Fibroblast of skin of back (primary cell): Measurements from ENCODE around the gene NOP53.
"Not testable (repeated sequence)": the region's sequence is repeated elsewhere in the genome, so short reads cannot be mapped to it uniquely, and the experiment has no call there.

Experiments
- DNase-seq: peaks from one replicate; pipeline ENCODE4 v3.0.0-alpha.2; 2013

NOP53 gene

DNA sequence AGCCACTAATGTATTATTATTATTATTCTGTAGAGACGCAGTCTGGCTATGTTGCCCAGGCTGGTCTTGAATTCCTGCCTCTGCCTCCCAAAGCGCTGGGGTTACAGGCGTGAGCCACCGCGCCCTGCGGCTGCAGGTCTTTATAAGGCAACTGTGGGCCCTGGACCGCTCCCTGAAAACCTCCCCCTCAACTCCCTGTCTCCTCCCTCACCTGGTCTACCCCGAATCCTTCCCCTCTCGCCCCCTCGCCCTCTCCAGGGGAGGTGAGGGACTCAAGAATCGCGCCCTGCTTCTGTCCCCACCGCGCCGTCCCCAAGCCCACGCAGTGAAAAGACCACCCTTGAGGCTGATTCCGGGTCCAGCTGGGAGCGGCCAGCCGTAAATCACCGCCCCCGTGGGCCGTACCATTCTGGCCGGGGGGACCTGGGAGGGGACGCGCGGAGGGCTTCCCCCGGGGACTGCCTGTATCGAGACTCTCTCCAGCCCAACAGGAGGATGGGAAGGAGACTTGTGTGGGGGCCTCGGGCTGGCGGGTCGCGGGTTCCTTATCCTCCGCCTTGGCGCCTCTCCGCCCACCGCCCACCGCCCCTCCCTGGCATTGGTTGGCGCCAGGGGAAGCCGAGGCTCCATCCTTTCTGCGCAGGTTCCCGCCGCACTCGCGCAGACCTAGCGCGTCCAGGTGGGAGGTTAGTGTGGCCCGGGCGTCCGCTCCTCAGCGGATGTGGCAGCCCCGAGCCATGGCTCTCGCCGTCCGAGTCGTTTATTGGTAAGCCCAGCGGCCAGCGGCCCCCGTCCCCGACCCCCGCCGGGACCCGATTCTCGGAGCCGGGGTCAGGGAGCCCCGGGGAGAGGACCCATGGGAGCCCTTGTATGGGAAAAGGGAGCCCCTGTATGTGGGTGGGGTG lies 33.0 kb downstream of the NOP53 start, which contains the start of gene SELENOW:
Gene SELENOW, plus strand, starts transcription at position 655 of the 905 bp plus-strand sequence. Its CDS starts 83 bp downstream, at position 738.
- peak; percentile 77 for DNase-seq

DNA sequence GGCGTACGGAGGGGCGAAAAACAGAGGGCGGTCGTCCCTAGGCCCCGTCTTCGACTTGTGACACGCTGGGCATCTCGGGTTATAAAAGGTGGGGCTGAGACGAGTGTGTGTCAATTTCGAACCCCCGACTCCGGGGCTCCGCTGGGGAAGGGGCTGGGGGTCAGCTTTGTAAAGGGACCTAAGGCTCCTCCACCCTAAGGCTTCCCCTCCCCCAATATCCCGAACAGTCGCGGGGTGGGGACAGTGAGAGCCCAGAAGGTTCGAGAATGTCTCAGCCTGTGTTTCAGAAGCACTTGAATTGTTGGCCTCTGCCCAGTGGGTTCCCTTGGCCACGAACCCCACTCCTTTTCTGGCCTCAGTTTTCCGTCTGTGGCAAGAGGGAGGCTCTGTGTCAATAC lies 33.6 kb downstream of the NOP53 start:
- no peak for DNase-seq

DNA sequence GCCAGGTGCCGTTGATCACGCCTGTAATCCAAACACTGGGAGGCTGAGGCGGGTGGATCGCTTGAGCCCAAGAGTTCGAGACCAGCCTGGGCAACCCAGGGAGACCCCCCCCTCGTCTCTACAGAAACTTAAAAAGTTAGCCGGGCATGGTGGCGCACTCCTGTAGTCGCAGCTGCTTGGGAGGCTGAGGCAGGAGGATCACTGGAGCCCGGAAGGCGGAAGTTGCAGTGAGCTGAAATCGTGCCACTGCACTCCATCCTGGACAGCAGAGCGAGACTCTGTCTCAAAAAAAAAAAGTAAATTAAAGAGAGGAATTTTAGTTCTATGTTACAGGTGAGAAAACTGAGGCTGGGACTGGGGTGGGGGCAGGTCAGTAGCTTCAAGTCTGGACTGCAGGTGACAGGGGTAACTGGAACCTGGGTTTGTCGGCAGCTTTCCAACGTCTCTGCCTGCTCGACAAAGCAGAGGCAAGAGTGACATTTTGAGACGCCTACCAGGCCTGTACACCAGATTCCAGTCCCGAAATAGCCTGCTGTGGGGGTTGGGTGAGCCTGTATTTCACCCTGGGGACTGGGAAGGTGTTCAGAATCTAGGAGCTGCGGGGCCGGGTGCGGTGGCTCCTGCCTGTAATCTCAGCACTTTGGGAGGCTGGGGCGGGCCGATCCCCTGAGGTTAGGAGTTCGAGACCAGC lies 34.3 kb downstream of the NOP53 start:
- peak; percentile 36 for DNase-seq

DNA sequence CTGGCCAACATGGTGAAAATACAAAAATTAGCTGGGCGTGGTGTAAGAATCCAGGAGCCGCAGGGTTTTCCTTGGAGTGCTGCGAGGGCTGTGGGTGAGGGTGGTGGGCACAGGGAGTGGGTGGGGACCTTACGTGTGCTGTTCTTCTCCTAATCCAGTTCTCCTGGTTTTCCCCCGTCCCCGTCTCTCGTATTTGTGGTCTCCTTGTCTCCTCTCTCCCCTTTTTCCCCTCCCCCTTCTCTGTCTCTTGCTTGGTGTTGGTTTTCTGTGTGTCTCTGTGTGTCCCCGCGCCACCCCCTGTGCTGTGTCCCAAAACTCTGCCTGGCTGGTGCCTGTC lies 34.8 kb downstream of the NOP53 start:
- DNase-seq: no peak

DNA sequence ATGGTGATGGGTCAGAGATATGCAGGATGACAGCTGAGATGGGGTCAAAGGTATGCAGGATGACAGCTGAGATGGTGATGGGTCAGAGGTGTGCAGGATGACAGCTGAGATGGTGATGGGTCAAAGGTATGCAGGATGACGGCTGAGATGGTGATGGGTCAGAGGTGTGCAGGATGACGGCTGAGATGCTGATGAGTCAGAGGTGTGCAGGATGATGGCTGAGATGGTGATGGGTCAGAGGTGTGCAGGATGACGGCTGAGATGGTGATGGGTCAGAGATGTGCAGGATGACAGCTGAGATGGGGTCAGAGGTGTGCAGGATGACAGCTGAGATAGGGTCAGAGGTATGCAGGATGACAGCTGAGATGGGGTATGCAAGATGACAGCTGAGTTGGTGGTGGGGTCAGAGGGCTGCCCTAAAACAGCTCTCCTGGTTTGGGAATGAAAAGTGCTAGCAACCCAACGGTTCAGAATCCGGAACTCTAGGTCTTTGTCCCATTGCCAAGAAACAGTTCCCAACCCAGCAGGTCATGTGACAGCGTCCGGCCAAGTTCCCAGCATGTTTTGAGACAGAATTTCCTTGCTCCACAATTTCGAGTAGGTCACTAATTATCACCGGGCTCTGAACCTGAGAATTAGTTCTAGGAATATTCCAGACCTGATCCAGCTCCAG lies 36.4 kb downstream of the NOP53 start:
- no peak for DNase-seq

DNA sequence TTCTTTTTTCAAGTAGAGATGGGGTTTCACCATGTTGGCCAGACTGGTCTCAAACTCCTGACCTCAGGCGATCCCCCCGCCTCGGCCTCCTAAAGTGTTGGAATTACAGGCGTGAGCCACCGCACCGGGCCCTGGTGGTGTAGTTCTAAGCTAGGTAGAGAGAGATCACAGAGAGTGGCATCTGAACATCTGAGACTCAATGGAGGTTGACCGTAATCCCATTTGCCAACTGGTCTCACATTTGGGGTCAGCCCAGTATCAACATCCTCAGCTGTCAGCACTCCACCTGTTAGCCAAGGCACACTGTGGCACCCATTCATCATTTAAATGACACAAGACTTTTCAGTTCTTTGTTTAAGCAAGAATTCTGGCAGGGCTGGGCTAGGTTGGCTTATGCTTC lies 41.2 kb downstream of the NOP53 start:
- no peak for DNase-seq

DNA sequence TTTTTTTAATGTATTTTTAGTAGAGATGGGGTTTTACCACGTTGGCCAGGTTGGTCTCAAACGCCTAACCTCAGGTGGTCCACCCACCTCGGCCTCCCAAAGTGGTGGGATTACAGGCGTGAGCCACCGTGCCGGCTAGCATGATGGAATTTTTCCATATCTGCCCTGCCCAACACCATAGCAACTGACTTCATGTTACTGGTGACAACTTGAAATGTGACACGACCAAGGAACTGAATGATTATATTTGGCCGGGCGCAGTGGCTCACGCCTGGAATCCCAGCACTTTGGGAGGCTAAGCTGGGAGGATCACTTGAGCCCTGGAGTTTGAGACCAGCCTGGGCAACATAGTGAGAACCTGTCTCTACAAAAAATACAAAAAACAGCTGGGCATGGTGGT lies 42.0 kb downstream of the NOP53 start:
- DNase-seq: not testable (repeated sequence)

DNA sequence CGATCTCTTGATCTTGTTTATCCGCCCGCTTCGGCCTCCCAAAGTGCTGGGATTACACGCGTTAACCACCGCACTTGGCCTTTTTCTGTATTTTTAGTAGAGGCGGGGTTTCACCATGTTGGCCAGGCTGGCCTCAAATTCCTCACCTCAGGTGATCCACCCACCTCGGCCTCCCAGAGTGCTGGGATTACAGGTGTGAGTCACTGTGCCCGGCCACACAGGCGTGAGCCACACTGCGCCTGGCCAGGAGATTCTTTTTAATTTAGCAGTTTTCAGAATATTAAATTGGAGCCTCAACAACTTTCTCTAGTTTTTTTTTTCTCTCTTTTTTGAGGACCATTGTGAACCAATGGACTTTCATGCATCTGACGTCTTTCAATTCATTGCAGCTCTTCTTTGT lies 44.5 kb downstream of the NOP53 start:
- not testable (repeated sequence) for DNase-seq

DNA sequence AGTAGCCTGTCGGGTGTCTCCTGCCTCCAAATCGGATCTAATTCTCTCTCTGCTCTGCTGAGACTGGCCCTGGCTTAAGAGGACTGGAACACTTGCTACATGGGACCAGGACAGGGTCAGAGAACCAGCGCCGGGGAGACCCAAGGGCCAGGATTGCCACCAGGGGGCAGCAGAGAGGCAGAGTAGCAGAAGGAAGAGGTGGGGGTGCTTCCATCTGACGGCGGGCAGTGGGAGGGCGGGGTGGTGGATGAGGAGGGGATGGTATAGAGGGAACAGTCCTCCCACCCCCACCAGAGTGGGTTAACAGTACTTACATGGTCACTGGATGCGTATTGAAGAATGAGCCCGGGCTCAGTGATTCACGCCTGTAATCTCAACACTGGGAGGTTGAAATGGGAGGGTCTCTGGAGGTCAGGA lies 45.1 kb downstream of the NOP53 start:
- DNase-seq: peak; percentile 65

DNA sequence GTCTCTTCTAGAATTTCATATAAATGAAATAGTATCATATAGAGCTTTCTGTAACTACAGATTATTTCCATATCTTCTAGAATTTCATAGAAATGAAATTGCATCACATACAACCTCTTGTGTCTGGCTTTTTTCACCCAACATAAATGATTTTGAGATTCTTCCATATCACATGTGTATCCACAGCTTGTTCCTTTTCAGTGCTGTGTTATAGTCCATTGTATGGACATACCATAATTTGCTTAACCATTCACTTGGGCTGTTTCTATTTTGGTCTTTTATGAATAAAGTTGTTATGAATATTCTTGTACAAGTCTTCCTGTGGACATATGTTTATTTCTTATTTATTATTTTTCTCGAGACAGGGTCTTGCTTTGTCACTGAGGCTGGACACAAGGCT lies 47.3 kb downstream of the NOP53 start:
- DNase-seq: no peak

DNA sequence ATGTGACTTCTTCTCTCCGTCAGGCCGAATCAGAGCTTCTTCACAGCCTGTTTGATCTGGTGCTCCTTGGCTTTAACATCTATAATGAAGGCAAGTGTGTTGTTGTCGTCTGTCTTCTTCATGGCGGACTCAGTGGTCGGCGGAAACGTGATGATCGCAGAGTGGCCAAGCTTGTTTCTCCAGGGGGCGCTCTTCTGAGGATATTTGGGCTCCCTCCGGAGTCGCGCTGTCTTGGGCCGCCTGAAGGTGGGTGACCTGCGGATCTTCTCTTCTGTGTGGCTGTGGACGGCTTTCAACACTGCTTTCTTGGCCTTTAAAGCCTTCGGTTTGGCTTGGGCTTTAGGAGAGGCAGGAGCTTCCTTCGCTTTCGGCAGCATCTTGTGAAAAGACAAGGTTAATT lies 49.2 kb downstream of the NOP53 start:
- no peak for DNase-seq

DNA sequence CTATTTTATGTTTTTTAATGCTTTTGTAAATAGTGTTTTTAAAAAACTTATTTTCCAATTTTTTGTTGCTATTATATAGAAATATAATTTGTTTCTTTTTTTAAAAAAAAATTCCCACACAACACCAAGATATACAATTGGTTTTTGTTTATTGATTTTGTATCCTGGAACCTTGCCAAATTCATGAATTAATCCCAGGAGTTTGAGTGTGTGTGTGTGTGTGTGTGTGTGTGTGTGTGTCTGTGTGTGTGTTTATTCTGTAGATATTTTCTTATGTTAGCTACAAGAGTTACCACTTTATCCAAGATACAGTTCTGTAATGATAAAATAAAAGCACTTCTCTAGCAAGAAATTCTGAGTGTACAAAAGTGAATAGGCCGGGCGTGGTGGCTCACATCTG lies 51.4 kb downstream of the NOP53 start:
- no peak for DNase-seq

DNA sequence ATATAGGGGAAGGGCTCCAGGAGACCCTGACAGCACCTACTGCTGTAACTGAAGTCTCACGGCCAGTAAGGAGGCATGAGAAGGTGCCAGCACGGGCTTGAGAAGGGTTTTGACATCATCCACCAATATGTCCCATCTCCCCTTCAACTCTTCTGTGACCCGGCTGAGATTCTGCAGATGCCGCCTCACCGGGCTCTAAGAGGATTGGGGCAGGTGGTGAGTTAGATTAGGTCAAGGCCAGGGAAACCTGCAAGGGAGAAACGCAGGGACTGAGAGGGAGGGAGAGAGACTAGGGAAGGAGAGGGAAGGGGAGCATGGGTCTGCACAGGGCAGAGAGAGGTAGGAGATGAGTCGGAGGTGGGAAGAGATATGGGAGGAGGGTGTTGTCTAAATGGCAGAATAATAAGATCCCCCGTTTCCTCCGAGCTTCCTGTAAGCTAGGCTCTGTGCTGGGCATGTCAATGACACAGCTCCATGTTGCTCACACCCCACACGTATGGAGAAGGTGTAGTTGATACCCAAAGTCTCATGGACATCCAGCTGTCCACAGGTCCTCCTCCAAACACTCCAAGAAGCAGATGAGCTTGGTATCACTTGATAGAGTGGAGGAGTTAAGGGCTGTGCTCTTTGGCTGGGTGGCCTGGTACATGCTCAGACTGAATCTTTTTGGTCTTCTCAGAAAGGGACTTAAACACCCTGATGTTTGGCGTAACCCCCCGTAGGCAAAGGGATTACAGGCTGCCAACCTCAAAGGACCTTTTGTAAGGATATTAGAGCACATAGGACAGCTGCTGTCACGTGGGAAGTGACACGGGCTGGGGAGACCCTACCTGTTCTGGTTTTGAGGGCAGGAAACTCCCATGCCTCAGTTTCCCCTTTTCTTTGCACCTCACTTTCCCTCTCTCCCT lies 52.9 kb downstream of the NOP53 start:
- DNase-seq: no peak

DNA sequence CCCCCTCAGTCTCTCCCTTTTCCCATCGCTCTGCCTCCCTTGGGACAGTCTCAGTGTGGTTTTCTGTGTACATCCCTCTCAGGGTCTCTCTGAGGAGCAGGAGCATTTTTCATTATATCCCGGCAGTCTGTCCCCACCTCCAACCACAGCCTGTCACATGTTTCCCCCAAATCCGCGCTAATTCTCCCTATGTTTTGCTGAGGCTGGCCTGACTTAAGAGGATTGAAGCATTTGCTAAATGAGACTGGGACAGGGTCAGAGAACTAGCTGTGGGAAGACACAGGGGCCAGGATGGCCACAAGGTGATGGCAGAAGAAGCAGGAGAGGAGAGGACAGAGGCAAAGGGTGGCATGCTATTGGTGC lies 53.5 kb downstream of the NOP53 start:
- DNase-seq: no peak

DNA sequence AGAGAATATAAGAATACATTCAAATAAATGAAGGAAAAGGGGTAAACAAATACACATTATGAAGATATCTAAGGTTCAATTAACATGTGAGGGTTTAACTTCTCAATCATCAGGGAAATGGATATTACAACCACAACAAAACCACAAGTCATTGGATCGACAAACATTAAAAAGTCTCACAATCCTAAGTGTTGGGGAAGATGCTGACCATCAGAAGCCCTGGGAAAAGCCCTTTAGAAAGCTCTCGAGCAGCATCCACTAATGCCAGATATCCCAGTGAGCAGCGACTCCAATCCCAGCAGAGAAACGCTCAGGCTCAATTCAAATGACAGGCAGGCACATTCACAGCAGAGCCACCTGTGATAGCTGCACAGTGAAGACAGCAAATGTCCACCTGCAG lies 55.9 kb downstream of the NOP53 start:
- DNase-seq: no peak

DNA sequence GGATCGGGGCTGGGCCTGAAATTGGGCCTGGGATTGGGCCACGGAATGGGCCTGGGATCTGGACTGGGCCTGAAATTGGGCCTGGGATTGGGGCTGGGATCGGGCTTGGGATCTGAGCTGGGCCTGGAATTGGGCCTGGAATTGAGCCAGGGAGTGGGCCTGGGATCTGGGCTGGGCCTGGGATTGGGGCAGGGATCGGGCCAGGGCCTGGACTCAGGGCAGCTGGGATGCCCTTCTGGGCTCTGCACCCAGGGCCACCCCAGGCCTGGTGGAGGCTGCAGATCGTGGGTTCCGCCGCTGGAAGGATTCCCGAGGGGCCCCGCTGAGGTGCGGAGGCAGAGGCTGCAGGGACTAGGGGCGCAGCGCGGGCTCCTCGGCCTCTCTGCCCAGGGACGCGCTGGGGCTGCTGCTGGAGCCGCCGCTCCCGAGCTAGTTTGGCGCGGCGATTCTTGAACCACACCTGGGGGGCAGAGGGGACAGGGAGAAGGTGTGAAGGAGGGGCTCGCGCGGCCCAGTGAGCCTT lies 57.2 kb downstream of the NOP53 start:
- no peak for DNase-seq

DNA sequence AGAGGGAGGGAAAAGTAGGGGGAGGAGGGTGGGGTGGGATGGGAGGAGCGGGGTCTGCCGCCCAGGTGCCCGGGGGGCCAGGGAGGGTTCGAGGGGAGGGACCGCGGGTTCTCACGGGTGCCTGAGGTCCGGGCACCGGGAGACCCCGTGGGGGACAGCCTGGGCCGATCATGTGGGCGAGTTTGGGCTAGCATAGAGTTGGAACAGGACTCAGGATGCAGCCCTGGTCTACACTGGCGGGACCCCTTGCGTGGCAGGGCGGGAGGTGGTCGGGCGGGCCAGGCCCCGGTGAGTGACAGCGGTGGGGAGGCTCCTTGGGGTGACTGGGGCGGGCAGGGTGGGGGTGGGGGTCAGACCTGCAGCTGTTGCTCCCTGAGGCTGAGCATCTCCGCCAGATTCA lies 57.8 kb downstream of the NOP53 start:
- not testable (repeated sequence) for DNase-seq

DNA sequence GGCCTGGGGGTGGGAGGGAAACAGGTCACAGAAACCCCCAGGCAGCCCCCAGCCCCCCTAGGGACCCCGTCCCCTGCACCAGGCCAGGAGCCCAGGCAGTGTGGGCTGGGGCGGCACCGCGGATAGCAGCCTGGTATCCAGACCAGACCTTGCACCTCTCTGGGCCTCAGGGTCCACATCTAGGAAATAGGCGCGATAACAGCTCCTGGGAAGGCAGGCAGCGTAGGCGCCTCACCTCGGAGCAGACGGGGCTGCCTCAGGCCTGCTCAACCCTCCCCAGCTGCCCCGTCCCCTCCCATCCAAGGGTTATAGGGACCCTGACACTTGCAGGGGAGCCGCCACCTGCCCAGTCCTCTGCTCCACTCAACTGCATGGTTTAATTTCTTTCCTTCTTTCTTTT lies 58.3 kb downstream of the NOP53 start:
- DNase-seq: not testable (repeated sequence)

DNA sequence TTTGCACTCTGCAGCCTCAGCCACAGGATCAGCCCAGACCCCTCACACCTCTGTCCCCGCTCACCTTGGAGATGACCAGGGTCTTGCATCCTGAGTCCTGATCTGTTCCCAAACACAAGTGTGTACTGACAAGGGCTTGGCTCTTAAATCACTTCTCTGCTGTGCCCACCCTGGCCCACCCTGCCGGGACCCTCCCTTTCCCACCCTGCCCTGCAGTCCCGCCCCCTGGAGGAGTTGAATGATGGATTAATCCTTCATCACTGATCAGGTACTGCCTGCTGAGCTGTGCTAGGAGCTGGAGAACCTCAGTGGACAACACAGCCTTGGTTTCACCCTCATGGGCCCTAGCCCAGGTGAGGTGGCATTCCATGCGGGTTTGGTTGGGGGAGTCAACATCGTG lies 59.1 kb downstream of the NOP53 start, which contains the start of gene TPRX1:
Gene TPRX1, minus strand, starts transcription at position 101 of the 400 bp plus-strand sequence. Its CDS starts 12 bp downstream, at position 89.
- DNase-seq: not testable (repeated sequence)

DNA sequence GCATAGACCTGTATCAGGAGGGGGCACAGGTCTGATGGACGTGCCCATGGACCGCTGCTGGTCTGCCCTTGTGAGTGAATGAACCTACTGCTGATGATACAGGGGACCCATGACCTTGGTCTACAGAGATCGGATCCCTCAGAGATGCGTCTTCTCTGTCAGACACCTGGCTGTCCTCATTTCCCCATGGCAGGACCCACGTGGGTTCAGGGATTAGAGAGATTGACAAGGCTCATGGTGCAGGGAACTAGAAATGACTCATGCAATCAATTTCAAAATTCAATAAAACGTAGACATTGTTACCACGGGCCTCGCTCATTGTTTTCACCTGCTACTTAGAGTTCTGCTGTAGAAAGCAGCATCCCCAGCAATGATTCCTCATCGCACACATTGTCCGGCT lies 60.0 kb downstream of the NOP53 start:
- no peak for DNase-seq

DNA sequence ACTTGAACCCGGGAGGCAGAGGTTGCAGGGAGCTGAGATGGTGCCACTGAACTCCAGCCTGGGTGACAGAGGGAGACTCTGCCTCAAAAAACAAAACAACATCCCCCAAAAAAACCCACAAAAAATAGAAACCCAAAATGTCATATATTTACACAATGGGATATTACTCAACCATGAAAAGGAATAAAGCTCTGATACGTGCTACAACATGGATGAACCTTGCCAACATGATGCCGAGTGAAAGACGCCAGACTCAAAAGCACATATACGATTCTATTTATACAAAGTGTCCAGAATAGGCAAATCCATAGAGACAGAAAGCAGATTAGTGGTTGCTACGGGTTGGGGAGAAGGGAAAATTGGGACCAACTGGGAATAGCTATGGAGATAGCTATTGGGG lies 61.1 kb downstream of the NOP53 start:
- no peak for DNase-seq
